IMR-90 (cell line): Measurements from ENCODE around the gene KCNIP3. TPM values are rescaled to one million over a fixed set of nuclear protein-coding genes. Genes with fewer than 3 reads are reported as not detected.
A peak's percentile ranks its signal among the peaks of the same experiment; 100 is the strongest.

ENCODE experiments used
- ATAC-seq: fragments of 200-7000 bp; cut with Tn5 transposase; 2 replicates; pipeline ENCODE4 v1.9.1; 2020; ENCODE audit warnings: low read depth, mild to moderate bottlenecking, moderate library complexity
- BruUV-seq: library from RNA; stranded (reverse); fragments of 400-500 nt; replicated peaks from 2 replicates; lab custom pipeline; 2021; lab: Mats Ljungman, UMichigan
- CTCF ChIA-PET: fragments of 300-600 bp; formaldehyde crosslinking; extraction: SDS; loops from one replicate; lab custom pipeline; 2021; ENCODE audit warnings: antibody characterized with exemption; lab: Yijun Ruan, JAX
- POLR2A ChIA-PET: fragments of 300-600 bp; sonication (Branson Sonifier 250); formaldehyde crosslinking; loops from one replicate; lab custom pipeline; 2022; ENCODE audit warnings: antibody characterized with exemption; ENCODE audit not compliant: unreplicated experiment; lab: Charles Lee
- DNase-seq: peaks from one replicate; pipeline ENCODE4 v3.0.0; 2013
- H2AFZ ChIP-seq: replicated peaks from 2 replicates; pipeline ENCODE3; 2013; ENCODE audit warnings: low read length, mild to moderate bottlenecking; ENCODE audit not compliant: poor library complexity
- H2AK5ac ChIP-seq: 2 replicates; pipeline ENCODE4 v1.6.1; 2013; ENCODE audit warnings: low read depth, low read length, inconsistent platforms
- H2AK9ac ChIP-seq: replicated peaks from 2 replicates; pipeline ENCODE3; 2013; ENCODE audit warnings: mild to moderate bottlenecking, low read depth, low read length, moderate library complexity; ENCODE audit not compliant: poor library complexity
- H2BK120ac ChIP-seq: 2 replicates; pipeline ENCODE4 v1.6.1; 2013; ENCODE audit warnings: low read depth, low read length, inconsistent platforms
- H2BK15ac ChIP-seq: 3 replicates; pipeline ENCODE4 v1.6.1; 2013; ENCODE audit warnings: low read depth, low read length, inconsistent platforms
- H2BK20ac ChIP-seq: 2 replicates; pipeline ENCODE4 v1.6.1; 2013; ENCODE audit warnings: low read depth, mild to moderate bottlenecking, inconsistent platforms, low read length, moderate library complexity
- H2BK5ac ChIP-seq: 2 replicates; pipeline ENCODE4 v1.6.1; 2013; ENCODE audit warnings: mild to moderate bottlenecking, low read depth, low read length, inconsistent platforms; ENCODE audit not compliant: poor library complexity, severe bottlenecking
- H3K14ac ChIP-seq: replicated peaks from 2 replicates; pipeline ENCODE4 v1.6.1; 2013; ENCODE audit warnings: low read depth, low read length, inconsistent platforms
- H3K18ac ChIP-seq: 2 replicates; pipeline ENCODE4 v1.6.1; 2013; ENCODE audit warnings: low read depth, low read length, control low read depth
- H3K23ac ChIP-seq: 2 replicates; pipeline ENCODE4 v1.6.1; 2013; ENCODE audit warnings: low read depth, low read length, inconsistent platforms
- H3K27ac ChIP-seq: 2 replicates; pipeline ENCODE4 v1.5.1; 2013; ENCODE audit warnings: mild to moderate bottlenecking, control low read depth, low read length; ENCODE audit not compliant: insufficient read depth
- H3K27me3 ChIP-seq: 2 replicates; pipeline ENCODE4 v1.6.1; 2013; ENCODE audit warnings: low read length; ENCODE audit not compliant: control insufficient read depth, insufficient read depth
- H3K36me3 ChIP-seq: 2 replicates; pipeline ENCODE4 v1.6.1; 2013; ENCODE audit warnings: low read length, mixed read lengths; ENCODE audit not compliant: control insufficient read depth, insufficient read depth
- H3K4ac ChIP-seq: 2 replicates; pipeline ENCODE4 v1.6.1; 2013; ENCODE audit warnings: low read depth, low read length, inconsistent platforms
- H3K4me1 ChIP-seq: 2 replicates; pipeline ENCODE4 v1.6.1; 2013; ENCODE audit warnings: low read length, mixed read lengths; ENCODE audit not compliant: control insufficient read depth, insufficient read depth
- H3K4me2 ChIP-seq: 2 replicates; pipeline ENCODE4 v1.6.1; 2013; ENCODE audit warnings: low read depth, mild to moderate bottlenecking, control low read depth, low read length, moderate library complexity
- H3K4me3 ChIP-seq: 2 replicates; pipeline ENCODE4 v1.5.1; 2013; ENCODE audit warnings: low read depth, mild to moderate bottlenecking, control low read depth, low read length, moderate library complexity; ENCODE audit not compliant: insufficient read depth
- H3K56ac ChIP-seq: 2 replicates; pipeline ENCODE4 v1.6.1; 2013; ENCODE audit warnings: low read length, inconsistent platforms; ENCODE audit not compliant: insufficient read depth; ENCODE audit errors: extremely low read depth
- H3K79me1 ChIP-seq, 2 experiments: 2 replicates each; pipeline ENCODE4 v1.6.1; 2013; ENCODE audit warnings: low read length in 2 of 2, inconsistent platforms in 1 of 2, low read depth in 1 of 2
- H3K9ac ChIP-seq: 2 replicates; pipeline ENCODE4 v1.6.1; 2013; ENCODE audit warnings: low read depth, low read length, control low read depth
- H3K9me1 ChIP-seq: 2 replicates; pipeline ENCODE4 v1.6.1; 2013; ENCODE audit warnings: low read length, inconsistent platforms; ENCODE audit not compliant: insufficient read depth
- H3K9me3 ChIP-seq: 2 replicates; pipeline ENCODE4 v1.6.1; 2013; ENCODE audit warnings: low read length; ENCODE audit not compliant: control insufficient read depth, insufficient read depth
- H4K20me1 ChIP-seq: 2 replicates; pipeline ENCODE4 v1.6.1; 2013; ENCODE audit warnings: low read length, inconsistent platforms; ENCODE audit not compliant: insufficient read depth
- H4K5ac ChIP-seq: 2 replicates; pipeline ENCODE4 v1.6.1; 2013; ENCODE audit warnings: mild to moderate bottlenecking, low read depth, low read length, control low read depth
- H4K8ac ChIP-seq, 2 experiments: 2 replicates each; pipeline ENCODE4 v1.6.1; 2013; ENCODE audit warnings: low read depth in 2 of 2, low read length in 2 of 2, control low read depth in 1 of 2, inconsistent platforms in 1 of 2
- H4K91ac ChIP-seq: 2 replicates; pipeline ENCODE4 v1.6.1; 2013; ENCODE audit warnings: low read depth, low read length, inconsistent platforms; ENCODE audit not compliant: insufficient read depth
- WGBS, 2 experiments: methylation state at CpG; one replicate each; pipeline versions ENCODE4 v1.1.5 to v1.1.7; 2013; ENCODE audit warnings: missing lambda C conversion rate in 2 of 2; ENCODE audit not compliant: insufficient read length in 1 of 2; ENCODE audit errors: extremely low coverage in 2 of 2; 5-methylcytosine and 5-hydroxymethylcytosine counted together
- dilution Hi-C: fragments of 300-500 bp; cut with HindIII; formaldehyde crosslinking; loops from one replicate; pipeline ENCODE4 v1.14.3; 2018; ENCODE audit warnings: low sequenced_read_pairs; ENCODE audit not compliant: unreplicated experiment
- in situ Hi-C: fragments of 300-500 bp; cut with MboI; formaldehyde crosslinking; loops from 3 replicates; pipeline ENCODE4 v1.14.3; 2019; ENCODE audit warnings: low sequenced_read_pairs, inconsistent platforms, mixed read lengths
- intact Hi-C: fragments of 100-400 bp; cut with micrococcal nuclease; formaldehyde crosslinking; loops from 2 replicates; pipeline ENCODE4 v1.10.0; 2022
- polyA plus RNA-seq, 3 experiments: library from polyadenylated mRNA; depleted of rRNA; stranded (reverse); fragments of >200 nt; gene quantifications; 2 replicates each; pipeline ENCODE4 v1.2.3, GENCODE V29; 2012; ENCODE audit warnings: low replicate concordance in 1 of 3
- total RNA-seq: library from RNA; depleted of rRNA; stranded (reverse); fragments of >200 nt; gene quantifications from 2 replicates; pipeline ENCODE4 v1.2.3, GENCODE V29; 2012
- TF ChIP-seq, protein P1 (sequence below): fragments of 150-350 bp; IDR thresholded peaks from 2 replicates; pipeline ENCODE4 v1.6.1; 2016; ENCODE audit warnings: low read depth, mild to moderate bottlenecking, low read length, moderate library complexity, borderline replicate concordance
- TF ChIP-seq, protein P2 (sequence below): fragments of 150-350 bp; IDR thresholded peaks from 2 replicates; pipeline ENCODE4 v1.6.1; 2017; ENCODE audit warnings: mild to moderate bottlenecking, antibody characterized with exemption, low read length, low read depth

The KCNIP3 gene
- total and polyA plus RNA-seq, 2 of the 4 experiments (the other 2 are of a cell fraction): 0.72 to 1.4 TPM

DNA sequence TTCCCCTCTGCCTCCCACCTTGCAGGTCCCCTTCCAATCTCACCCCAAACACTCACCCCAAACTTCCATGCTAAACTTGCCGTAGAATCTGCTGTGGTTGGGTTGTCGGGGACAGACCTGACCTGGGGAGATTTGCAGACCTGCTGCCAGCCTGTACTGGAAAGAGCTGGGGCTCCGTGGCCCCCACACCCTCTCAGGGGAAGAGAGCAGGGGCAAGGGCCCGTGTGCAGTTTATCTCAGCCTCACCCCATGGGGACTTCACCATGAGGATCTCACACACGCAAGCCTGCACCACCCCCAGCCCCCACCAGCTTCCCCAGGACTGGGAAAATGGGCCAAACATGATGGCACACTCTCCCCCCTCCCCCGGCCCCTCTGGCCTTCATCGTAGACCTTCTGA lies 30.7 kb downstream of the KCNIP3 start:
- H3K56ac ChIP-seq: no peak overlapping the region
- peaks cover 3% of the 10 kb centered on the region; the same call in 1 of the 2 replicates for H3K4me1 ChIP-seq
- H3K18ac ChIP-seq: no peak overlapping the region
- H2BK15ac ChIP-seq: no peak overlapping the region
- no peak for DNase-seq
- H2AK5ac ChIP-seq: no peak overlapping the region
- no peak overlapping the region for H3K23ac ChIP-seq
- H3K9me3 ChIP-seq: no peaks in the 10 kb centered on the region
- H3K14ac ChIP-seq: no peak overlapping the region
- H4K20me1 ChIP-seq: no peaks in the 10 kb centered on the region
- H2AK9ac ChIP-seq: no peak overlapping the region
- ChIA-PET POLR2A (no interaction called here), CTCF (interaction anchor here (2.0 kb wide), 1 partner anchor 17 kb away, joined by 4 read pairs; no protein-coding TSS in a partner anchor)
- H3K4me3 ChIP-seq: no peak overlapping the region
- H2AFZ ChIP-seq: peak overlapping the region; percentile 76
- no peaks in the 10 kb centered on the region for H3K79me1 ChIP-seq
- no peak overlapping the region for H3K27ac ChIP-seq
- no peak overlapping the region for H2BK20ac ChIP-seq
- no peaks in the 10 kb centered on the region for H3K9me1 ChIP-seq
- no peaks in the 10 kb centered on the region; the same call in 1 of the 2 replicates for H3K27me3 ChIP-seq
- H2BK5ac ChIP-seq: no peak overlapping the region
- TF ChIP-seq, protein P1, sequence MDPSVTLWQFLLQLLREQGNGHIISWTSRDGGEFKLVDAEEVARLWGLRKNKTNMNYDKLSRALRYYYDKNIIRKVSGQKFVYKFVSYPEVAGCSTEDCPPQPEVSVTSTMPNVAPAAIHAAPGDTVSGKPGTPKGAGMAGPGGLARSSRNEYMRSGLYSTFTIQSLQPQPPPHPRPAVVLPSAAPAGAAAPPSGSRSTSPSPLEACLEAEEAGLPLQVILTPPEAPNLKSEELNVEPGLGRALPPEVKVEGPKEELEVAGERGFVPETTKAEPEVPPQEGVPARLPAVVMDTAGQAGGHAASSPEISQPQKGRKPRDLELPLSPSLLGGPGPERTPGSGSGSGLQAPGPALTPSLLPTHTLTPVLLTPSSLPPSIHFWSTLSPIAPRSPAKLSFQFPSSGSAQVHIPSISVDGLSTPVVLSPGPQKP: no peak
- TF ChIP-seq, protein P2, sequence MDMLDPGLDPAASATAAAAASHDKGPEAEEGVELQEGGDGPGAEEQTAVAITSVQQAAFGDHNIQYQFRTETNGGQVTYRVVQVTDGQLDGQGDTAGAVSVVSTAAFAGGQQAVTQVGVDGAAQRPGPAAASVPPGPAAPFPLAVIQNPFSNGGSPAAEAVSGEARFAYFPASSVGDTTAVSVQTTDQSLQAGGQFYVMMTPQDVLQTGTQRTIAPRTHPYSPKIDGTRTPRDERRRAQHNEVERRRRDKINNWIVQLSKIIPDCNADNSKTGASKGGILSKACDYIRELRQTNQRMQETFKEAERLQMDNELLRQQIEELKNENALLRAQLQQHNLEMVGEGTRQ: no peak
- no peak overlapping the region for H4K5ac ChIP-seq
- no peak overlapping the region for H3K4me2 ChIP-seq
- BruUV-seq: no TSS peak
- H3K4ac ChIP-seq: no peak overlapping the region
- no peak overlapping the region for H4K8ac ChIP-seq
- no CpG with 5 or more reads among the region's 7 CpGs for WGBS, 2 experiments
- dilution Hi-C loops: no loop called here
- H3K9ac ChIP-seq: no peak overlapping the region
- no peaks in the 10 kb centered on the region for H3K36me3 ChIP-seq
- H2BK120ac ChIP-seq: no peak overlapping the region
- intact Hi-C loops: no loop called here
- in situ Hi-C loops: no loop called here
- no peak for ATAC-seq
- H4K91ac ChIP-seq: no peak overlapping the region
